HUES48 (cell line): Measurements from ENCODE around the gene SETD2.

Experiments used
- H3K27ac ChIP-seq: one replicate; pipeline ENCODE4 v1.7.0; 2013; ENCODE audit warnings: low read depth, low read length, inconsistent platforms
- H3K27me3 ChIP-seq: 2 replicates; pipeline ENCODE4 v1.6.1; 2013; ENCODE audit warnings: mild to moderate bottlenecking, low read length; ENCODE audit not compliant: control insufficient read depth, insufficient read depth
- H3K36me3 ChIP-seq: 2 replicates; pipeline ENCODE4 v1.6.1; 2013; ENCODE audit warnings: low read length; ENCODE audit not compliant: control insufficient read depth, insufficient read depth
- H3K4me1 ChIP-seq: 2 replicates; pipeline ENCODE4 v1.6.1; 2013; ENCODE audit warnings: mild to moderate bottlenecking, low read length; ENCODE audit not compliant: control insufficient read depth, insufficient read depth
- H3K4me3 ChIP-seq: 2 replicates; pipeline ENCODE4 v1.5.1; 2013; ENCODE audit warnings: mild to moderate bottlenecking, low read depth, low read length
- H3K9ac ChIP-seq: 2 replicates; pipeline ENCODE4 v1.6.1; 2013; ENCODE audit warnings: mild to moderate bottlenecking, low read depth, low read length, moderate library complexity
- H3K9me3 ChIP-seq: 2 replicates; pipeline ENCODE4 v1.6.1; 2013; ENCODE audit warnings: low read length; ENCODE audit not compliant: control insufficient read depth, insufficient read depth

Gene SETD2

DNA sequence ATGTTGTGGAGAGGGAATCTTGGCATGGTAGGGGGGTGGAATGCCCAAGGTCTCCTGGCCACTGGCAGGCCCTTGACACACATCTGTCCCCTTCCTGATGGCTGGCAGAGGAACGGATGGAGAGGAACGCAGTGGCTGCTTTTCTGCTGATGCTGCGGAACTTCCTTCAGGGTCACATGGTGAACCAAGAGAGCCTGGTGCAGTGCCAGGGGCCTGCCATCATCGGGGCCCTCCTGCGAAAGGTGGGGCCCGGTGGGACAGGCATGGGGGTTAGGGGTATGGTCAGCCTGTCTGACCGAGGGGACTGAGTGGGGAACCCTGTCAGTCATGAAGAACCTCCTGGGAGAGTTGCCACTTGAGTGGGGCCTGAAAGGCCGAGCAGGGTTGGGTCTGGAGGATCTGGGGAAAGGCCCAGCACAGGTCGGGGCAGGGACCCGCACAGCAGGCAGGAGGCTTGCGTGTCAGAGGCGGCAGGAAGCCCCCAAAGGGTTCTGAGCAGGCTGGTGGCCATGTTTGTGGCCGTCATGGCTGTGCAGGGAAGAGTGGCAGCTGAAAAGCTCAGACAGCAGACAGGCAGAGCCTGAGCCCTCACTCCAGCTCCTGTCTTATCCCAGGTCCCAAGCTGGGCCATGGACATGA, 166.3 kb downstream of the SETD2 start:
- Histone ChIP-seq H3K9ac (no peak overlapping the region), H3K27me3 (no peaks in the 10 kb centered on the region), H3K9me3 (no peaks in the 10 kb centered on the region), H3K4me3 (no peak overlapping the region), H3K27ac (no peak overlapping the region), H3K36me3 (peaks cover 52% of the 10 kb centered on the region), H3K4me1 (no peaks in the 10 kb centered on the region)

DNA sequence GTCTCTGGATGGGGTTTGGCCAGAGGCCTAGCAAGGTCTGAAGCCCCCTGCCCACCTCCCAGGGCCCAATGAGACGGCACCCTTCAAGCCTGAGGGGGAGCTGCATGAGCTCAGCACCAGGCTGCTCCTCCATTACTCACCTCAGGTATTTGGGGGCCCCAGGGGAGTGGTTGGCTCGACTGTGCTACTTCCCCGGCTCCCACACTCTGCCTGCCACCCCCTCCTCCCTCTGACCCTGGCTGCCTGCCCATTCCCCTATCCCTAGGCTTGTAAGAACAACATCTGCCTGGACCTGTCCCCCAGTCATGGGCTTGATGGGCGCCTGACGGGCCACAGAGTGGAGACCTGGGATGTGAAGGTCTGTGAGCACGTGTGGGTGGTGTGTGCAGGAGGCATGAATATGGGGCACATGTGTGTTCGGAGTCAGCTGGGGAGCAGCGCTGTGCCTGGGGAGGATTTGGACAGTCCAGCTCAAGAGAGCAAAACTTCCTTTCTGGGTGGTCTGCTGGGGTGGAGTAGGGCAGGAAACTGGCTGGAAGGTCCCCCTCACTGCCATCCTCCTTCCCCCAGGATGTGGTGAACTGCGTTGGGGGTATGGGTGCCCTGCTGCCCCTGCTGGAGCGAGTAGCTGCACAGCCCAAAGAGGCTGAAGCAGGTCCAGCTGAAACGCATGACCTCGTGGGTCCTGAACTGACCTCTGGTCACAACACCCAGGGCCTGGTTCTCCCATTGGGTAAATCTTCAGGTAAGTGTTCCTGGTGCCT, 167.0 kb downstream of the SETD2 start:
- H3K36me3 ChIP-seq, result peaks cover 46% of the 10 kb centered on the region
- no peak overlapping the region for H3K4me3 ChIP-seq
- H3K27ac ChIP-seq, result no peak overlapping the region
- H3K9ac ChIP-seq, result no peak overlapping the region
- H3K4me1 ChIP-seq, result no peaks in the 10 kb centered on the region
- H3K27me3 ChIP-seq, result no peaks in the 10 kb centered on the region
- H3K9me3 ChIP-seq, result no peaks in the 10 kb centered on the region

DNA sequence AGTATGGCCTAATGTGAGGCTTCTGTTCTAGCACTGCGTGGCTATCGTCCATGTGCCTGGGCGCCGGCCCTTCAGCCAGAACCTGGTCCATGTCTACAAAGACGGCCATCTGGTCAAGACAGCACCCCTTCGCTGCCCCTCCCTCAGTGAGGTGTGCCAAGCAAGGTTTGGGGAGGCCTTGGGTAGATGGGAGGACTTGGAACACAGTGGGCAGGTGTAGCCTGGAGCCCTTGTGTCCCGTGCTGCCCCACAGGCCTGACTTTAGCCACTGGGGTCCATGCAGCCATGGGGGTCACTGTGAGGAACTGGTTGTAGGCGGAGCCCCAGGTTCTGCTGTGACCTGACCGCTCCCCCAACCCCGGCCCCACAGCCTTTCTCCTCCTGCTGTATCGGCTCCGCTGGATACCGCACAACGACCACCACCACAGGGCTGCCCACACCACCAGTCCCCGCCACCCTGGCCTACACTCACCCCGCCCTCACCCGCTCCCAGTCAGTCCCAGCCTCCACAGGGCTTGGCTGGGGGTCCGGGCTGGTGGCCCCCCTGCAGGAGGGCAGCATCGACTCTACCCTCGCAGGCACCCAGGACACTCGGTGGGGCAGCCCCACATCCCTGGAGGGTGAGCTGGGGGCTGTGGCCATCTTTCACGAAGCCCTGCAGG, 167.9 kb downstream of the SETD2 start:
- H3K9ac ChIP-seq, result no peak overlapping the region
- H3K36me3 ChIP-seq, result peaks cover 45% of the 10 kb centered on the region
- no peaks in the 10 kb centered on the region for H3K9me3 ChIP-seq
- no peak overlapping the region for H3K4me3 ChIP-seq
- no peak overlapping the region for H3K27ac ChIP-seq
- H3K4me1 ChIP-seq, result no peaks in the 10 kb centered on the region
- no peaks in the 10 kb centered on the region for H3K27me3 ChIP-seq

DNA sequence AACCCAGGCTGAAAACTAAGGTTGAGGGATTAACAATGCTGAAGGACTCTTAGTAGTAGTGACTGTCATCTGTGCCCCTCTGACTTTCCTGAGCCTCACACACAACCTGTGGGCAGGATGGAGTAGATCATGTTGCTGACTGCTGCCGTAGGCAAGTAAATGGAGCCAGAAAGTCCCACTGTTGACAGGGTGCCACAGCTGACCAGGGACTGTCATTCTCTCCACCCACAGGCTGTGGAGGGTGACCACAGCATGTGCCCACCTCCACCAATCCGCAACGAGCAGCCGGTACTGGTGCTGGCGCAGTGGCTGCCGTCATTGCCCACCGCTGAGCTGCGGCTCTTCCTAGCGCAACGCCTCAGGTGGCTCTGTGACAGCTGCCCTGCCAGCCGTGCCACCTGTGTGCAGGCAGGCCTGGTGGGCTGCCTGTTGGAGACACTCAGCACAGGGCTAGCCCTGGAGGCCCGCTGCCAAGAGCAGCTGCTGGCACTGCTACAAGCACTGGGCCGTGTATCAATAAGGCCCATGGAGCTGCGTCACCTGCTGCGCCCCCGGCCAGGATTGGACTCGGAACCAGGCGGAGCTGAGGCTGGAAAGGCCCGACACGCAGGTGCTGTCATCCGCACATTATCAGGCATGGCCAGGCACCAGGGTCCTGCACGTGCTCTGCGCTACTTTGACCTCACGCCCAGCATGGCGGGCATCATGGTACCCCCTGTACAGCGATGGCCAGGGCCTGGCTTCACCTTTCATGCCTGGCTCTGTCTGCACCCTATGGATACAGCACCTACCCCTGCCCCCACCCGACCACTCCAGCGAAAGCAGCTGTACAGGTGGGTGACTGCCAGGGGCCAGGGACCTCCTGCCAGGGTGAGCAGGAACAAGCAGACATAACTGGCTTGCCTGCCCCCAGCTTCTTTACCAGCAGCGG, 168.8 kb downstream of the SETD2 start:
- Histone ChIP-seq H3K36me3 (peaks cover 35% of the 10 kb centered on the region), H3K27ac (no peak overlapping the region), H3K9me3 (no peaks in the 10 kb centered on the region), H3K4me3 (no peak overlapping the region), H3K9ac (no peak overlapping the region), H3K4me1 (no peaks in the 10 kb centered on the region), H3K27me3 (no peaks in the 10 kb centered on the region)

DNA sequence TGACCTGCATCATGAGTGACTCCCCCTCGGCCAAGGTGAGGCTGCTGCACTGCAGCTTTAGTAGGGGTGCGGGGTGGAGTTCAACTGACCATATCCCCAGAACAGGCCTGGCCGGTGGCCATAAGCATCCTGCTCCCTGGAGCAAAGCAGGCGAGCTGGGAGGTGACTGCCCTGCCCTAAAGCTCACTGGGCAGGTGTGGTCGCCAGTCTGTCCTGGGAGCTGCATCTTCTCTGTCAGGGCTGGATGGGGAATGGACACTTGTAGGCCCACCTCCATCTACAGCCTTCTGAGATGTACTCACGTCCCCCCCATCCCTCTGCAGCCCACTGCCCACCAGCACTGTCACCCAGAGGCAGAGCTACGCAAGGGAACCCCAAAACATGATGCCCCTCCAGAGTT, 169.9 kb downstream of the SETD2 start:
- Histone ChIP-seq H3K4me1 (no peaks in the 10 kb centered on the region), H3K27ac (no peak overlapping the region), H3K4me3 (no peak overlapping the region), H3K36me3 (peaks cover 32% of the 10 kb centered on the region), H3K27me3 (no peaks in the 10 kb centered on the region), H3K9me3 (no peaks in the 10 kb centered on the region), H3K9ac (no peak overlapping the region)

DNA sequence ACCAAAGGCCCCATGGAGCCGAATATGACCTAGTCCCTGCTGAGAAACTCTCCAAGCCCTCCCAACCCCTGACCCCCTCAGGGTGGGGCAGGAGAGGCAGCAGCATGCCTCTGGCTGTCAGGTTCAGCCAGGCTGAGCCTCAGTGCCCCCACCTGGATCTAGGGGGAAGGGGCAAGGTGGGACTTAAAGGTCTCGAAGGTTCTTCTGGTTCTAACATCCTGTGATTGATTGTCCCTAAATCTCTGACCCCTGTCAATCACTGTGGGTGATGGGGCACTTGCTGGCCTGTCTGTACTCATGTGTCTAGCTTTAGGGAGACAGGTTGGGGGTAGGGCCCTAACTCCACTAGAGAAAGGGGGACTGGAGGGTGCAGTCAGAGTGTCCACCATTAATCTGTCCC, 170.6 kb downstream of the SETD2 start:
- Histone ChIP-seq H3K27me3 (no peaks in the 10 kb centered on the region), H3K9me3 (no peaks in the 10 kb centered on the region), H3K36me3 (peaks cover 34% of the 10 kb centered on the region), H3K9ac (no peak overlapping the region), H3K4me1 (no peaks in the 10 kb centered on the region; the same call in 1 of the 2 replicates), H3K27ac (no peak overlapping the region), H3K4me3 (no peak overlapping the region)

DNA sequence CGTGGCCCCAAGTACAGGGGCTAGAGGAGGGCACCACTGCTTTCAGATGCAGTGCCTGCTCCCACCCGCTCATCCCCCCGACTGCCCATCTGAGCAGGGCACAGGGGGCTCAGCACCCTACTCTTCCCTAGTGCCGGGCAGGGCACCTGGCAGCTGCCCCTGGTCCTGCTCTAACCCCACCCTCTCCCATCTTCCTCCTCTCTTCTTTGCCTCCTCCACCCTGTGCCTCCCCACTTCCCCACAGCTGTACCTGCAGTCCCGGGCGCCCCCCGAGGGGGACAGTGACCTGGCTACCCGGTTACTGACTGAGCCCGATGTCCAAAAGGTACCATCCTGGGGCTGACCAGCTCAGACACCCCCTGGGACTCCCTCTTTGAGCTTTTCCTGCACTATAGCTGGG, 171.7 kb downstream of the SETD2 start:
- H3K36me3 ChIP-seq, result peaks cover 31% of the 10 kb centered on the region
- no peaks in the 10 kb centered on the region for H3K9me3 ChIP-seq
- H3K4me1 ChIP-seq, result peaks cover 10% of the 10 kb centered on the region
- H3K27ac ChIP-seq, result no peak overlapping the region
- no peak overlapping the region for H3K4me3 ChIP-seq
- no peaks in the 10 kb centered on the region for H3K27me3 ChIP-seq
- H3K9ac ChIP-seq, result no peak overlapping the region

DNA sequence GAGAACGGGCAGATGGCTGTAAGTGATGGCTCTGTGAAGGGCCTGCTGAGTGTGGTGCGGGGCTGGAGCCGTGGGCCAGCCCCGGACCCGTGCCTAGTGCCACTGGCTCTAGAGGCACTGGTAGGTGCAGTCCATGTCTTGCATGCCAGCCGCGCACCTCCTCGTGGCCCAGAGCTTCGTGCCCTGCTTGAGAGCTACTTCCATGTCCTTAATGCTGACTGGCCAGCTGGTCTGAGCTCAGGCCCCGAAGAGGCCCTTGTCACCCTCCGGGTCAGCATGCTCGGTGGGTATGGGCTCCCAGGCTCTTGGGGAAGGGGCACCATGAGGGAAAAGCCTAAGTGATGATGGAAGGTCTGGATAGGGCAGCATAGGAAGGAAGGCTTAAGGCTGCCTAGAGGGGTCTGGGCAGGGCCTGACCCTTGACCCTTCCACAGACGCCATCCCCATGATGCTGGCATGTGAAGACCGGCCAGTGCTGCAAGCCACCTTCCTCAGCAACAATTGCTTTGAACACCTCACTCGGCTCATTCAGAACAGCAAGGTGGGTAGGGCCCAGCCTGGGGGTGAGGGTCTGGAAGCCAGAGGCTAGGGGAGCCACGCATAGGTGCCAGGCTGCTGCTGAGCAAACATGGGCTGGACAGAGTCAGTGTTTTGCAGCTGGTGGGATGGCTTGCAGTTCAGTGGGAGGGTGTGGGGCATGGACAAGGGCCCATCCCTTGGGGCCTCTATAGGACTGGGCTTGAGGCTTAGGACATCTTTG, 172.3 kb downstream of the SETD2 start:
- peaks cover 13% of the 10 kb centered on the region for H3K4me1 ChIP-seq

DNA sequence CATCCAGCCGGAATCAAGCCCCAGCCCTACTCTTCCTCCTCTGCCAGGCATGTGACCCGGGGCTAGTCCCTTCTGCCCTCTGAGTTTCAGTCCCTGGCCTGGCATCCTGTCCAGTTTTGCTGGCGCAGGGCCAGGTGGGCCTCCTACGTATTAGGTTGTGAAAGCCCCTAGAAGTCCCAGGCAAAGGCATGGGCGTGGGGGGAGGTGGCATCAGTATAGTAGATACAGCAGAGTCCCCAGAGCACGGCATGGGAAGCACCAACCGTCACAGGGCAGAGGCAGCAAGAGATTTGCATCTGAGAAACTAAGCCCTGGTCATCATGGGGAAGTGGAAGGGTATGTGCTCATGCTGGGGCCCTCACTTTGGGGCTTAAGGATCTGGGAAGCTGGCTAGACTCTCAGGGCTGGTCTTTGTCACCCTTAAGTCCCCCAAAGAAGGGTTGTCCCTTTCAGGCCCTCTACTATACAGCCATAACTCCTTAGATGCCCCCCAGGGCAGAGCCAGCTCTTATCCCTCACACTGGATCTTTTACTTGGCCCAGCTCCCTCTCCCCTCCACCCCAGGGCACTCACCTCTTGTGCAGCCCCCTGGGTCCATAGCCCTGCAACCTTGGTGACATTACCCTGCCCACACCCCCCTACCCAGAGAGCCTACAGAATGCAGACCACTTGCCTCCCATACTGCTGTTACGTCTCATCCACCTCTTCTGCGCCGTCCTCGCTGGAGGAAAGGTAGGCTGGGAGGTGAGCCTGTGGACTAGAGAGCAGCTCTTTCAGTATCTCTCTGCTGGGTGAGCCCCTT, 173.1 kb downstream of the SETD2 start:
- Histone ChIP-seq H3K27me3 (no peaks in the 10 kb centered on the region), H3K4me3 (no peak overlapping the region), H3K9me3 (no peaks in the 10 kb centered on the region), H3K4me1 (peaks cover 13% of the 10 kb centered on the region), H3K27ac (no peak overlapping the region), H3K9ac (no peak overlapping the region), H3K36me3 (peaks cover 28% of the 10 kb centered on the region)

More for the DNA sequence above, 172.3 kb downstream of the SETD2 start:
- Histone ChIP-seq H3K9ac (no peak overlapping the region), H3K36me3 (peaks cover 28% of the 10 kb centered on the region), H3K9me3 (no peaks in the 10 kb centered on the region), H3K27me3 (no peaks in the 10 kb centered on the region), H3K4me3 (no peak overlapping the region), H3K27ac (no peak overlapping the region)
